ENCODE results near the gene PIGU.

DNA sequence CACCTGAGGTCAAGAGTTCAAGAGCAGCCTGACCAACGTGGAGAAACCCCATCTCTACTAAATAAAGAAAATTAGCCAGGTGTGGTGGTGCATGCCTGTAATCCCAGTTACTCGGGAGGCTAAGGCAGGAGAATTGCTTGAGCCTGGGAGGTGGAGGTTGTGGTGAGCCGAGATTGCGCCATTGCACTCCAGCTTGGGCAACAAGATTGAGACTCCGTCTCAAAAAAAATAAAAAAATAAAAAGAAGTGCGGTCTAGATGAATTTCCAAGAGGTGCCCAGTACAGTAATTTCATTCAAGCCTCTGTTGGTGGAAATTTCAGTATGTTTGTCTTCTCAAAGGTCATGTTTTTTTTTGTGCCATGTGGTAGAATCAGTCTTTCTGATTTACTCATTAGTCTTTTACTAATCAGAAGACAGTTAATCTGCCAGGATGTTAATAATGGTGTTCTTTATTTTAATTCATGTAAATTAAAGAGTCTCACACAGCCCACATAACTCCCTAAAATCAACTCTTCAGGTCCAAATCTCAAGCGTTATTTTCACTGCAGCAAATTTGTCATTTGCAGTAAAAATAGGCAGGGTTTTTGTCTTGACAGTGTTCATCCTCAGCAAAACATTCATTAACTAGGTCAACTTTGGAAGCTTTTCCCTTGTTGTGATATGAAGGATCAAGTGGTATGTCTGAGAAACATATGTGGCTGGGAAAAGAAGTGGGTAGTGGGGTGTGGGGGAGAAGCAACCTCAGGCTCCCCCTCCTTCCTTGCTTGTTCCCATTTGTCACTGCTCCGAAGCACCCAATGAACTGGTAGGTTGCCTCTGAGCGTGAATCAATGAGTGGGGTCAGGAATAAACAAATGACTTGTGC, 40.6 kb upstream of the PIGU start:
- no peak for TF ChIP-seq EZH2 (IDR thresholded peaks at IDR 0.05; ENCODE audit: insufficient read depth, poor library complexity, severe bottlenecking)
- TF ChIP-seq EZH2phosphoT487 (IDR thresholded peaks at IDR 0.05; ENCODE audit: insufficient read depth, low read depth): no peak
